ENCODE data around the gene KRT31. TPM values are rescaled to one million over a fixed set of nuclear protein-coding genes. Genes with fewer than 3 reads are reported as not detected.
A peak's percentile ranks its signal among the peaks of the same experiment; 100 is the strongest.

KRT31 gene
- total RNA-seq, 1 experiment from 2014 or later, result not detected

DNA sequence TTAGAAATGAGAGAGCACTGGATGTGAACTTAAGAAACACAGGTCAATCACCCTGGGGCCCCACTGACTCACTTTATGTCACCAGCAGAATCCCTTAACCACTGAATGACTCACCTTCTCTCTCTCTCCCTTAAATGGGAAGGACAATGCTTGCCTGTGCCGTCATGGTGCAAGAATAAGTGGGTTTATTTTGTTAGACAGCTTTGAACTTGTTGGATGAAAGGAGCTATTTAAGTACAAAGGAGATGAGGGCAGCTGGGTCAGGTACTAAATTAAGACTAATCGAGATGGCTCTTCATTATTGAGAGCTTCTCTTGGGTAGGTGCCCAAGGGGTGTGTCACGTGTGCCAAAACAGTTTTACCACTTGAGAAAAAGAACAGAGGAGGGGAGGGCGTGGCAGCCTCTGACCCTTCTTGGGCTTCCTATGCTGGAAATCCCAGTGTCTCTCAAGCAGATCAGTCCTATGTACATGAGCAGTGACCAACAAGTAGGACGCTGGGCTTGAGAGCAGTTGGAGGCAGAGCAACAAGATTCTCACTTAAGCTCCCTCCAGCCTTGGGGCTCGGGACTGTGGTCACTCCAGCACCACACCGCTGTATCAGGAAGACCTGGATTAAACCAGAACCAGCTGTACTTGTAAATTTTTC lies 6.7 kb upstream of the KRT31 start (continued):
- TF ChIP-seq, protein P1, sequence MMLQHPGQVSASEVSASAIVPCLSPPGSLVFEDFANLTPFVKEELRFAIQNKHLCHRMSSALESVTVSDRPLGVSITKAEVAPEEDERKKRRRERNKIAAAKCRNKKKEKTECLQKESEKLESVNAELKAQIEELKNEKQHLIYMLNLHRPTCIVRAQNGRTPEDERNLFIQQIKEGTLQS (IDR thresholded peaks at IDR 0.05), result no peak; the same call in 1 of the 2 replicates
- TF ChIP-seq RAD21 (IDR thresholded peaks at IDR 0.05; ENCODE audit: low read depth) (peak; percentile 56), POLR2A (IDR thresholded peaks at IDR 0.05; ENCODE audit: borderline replicate concordance, extremely low read depth, insufficient read depth, insufficient read length) (no peak), EGR1 (IDR thresholded peaks at IDR 0.05; ENCODE audit: low read depth) (peak; percentile 70)

DNA sequence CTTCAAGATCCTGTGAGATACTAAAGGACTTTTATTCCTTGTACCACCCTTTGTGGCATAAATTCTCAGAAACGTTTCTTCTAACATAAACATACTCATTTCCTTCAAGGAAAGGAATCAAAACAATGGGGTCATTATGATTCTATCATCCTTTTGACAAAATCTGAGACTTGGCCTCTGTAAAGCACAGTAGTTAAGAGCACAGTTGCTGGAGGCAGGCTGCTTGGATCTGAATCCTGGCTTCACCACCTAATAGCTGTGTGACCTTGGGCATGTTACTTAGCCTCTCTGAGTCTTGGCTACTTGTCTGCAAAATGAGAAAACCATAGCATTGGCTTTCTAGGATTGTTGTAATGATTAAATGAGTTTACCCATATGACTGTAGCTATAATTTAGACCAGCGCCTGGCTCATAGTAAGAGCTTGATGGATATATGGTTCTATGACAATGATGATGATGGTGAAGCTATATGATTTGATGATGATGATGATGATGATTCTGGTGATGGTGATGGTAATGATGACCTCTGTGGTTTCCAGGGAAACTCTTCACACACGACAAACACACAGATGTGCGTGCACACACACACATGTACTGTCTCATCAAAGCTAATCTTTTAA lies 6.1 kb upstream of the KRT31 start:
- H2AFZ ChIP-seq (ENCODE audit: low read depth, low read length, poor library complexity, severe bottlenecking), result no peak overlapping the region
- no peaks in the 10 kb centered on the region for H3K9me2 ChIP-seq (ENCODE audit: insufficient read depth)
- intact Hi-C loops (cut with micrococcal nuclease), result loop anchor here (1.0 to 10.0 kb wide), 4 partner anchors 145 to 599 kb away; no protein-coding TSS in a partner anchor
- H3K9me3 ChIP-seq (ENCODE audit: control insufficient read depth in 1 of 2, insufficient read depth in 1 of 2, low read depth in 1 of 2, low read length in 2 of 2), result peaks cover 0 to 3% of the 10 kb centered on the region in 2 experiments; a peak in 1 of 4 replicates
- peaks cover 43 to 73% of the 10 kb centered on the region in 2 experiments for H3K4me1 ChIP-seq (ENCODE audit: control insufficient read depth in 1 of 2, insufficient read depth in 2 of 2, low read length in 2 of 2)
- POLR2A ChIA-PET, result interaction anchor here (0.9 to 1.9 kb wide), 6 partner anchors 14 to 146 kb away, joined by 3 to 5 read pairs (median 4); partner anchors contain the start of gene KRT19
- peak overlapping the region; percentile 60 for H3K4me2 ChIP-seq (ENCODE audit: low read length)
- no peaks in the 10 kb centered on the region for H3K27me3 ChIP-seq (ENCODE audit: insufficient read depth, low read length)
- DNase-seq (ENCODE audit: low read depth, low spot score) (peak; percentile 16), ATAC-seq (peak; percentile 7; the same call in 1 of the 2 replicates)
- H3K27ac ChIP-seq (ENCODE audit: low read depth, low read length), result peak overlapping the region; percentile 60
- H3K9ac ChIP-seq (ENCODE audit: low read length), result peak overlapping the region; percentile 37
- no peaks in the 10 kb centered on the region for H3K79me2 ChIP-seq (ENCODE audit: insufficient read depth, low read length)
- no peak overlapping the region for H3K4me3 ChIP-seq (replicated peaks in 1 of 2; ENCODE audit: low read depth in 1 of 2, low read length in 2 of 2)
- RAD21 ChIA-PET (ENCODE audit: low non-redundant PET in 1 of 2, low total read pairs in 2 of 2, uncharacterized antibody in 2 of 2, unreplicated experiment in 2 of 2), result interaction anchor here (1.0 to 2.3 kb wide), 7 partner anchors 92 to 494 kb away, joined by 3 to 7 read pairs (median 5); no protein-coding TSS in a partner anchor
- no peaks in the 10 kb centered on the region for H4K20me1 ChIP-seq (ENCODE audit: insufficient read depth)
- peaks cover 0 to 4% of the 10 kb centered on the region in 2 experiments; a peak in 1 of 4 replicates for H3K36me3 ChIP-seq (ENCODE audit: control insufficient read depth in 1 of 2, insufficient read depth in 2 of 2, low read length in 2 of 2)
- BruUV-seq (replicated peaks), result no TSS peak
- CTCF ChIA-PET, result interaction anchor here (1.1 to 2.9 kb wide), 5 partner anchors 14 to 259 kb away, joined by 3 to 16 read pairs (median 7); no protein-coding TSS in a partner anchor
- no peak for TF ChIP-seq TCF7L2 (IDR thresholded peaks at IDR 0.05; ENCODE audit: borderline replicate concordance, extremely low read depth, insufficient read depth, insufficient read length)
- no peak for TF ChIP-seq YY1 (IDR thresholded peaks at IDR 0.05; ENCODE audit: extremely low read depth, insufficient replicate concordance, low read depth, low read length)
- TF ChIP-seq POLR2AphosphoS5 (IDR thresholded peaks at IDR 0.05; ENCODE audit: low read depth, low read length), result no peak
- TF ChIP-seq, protein P2, sequence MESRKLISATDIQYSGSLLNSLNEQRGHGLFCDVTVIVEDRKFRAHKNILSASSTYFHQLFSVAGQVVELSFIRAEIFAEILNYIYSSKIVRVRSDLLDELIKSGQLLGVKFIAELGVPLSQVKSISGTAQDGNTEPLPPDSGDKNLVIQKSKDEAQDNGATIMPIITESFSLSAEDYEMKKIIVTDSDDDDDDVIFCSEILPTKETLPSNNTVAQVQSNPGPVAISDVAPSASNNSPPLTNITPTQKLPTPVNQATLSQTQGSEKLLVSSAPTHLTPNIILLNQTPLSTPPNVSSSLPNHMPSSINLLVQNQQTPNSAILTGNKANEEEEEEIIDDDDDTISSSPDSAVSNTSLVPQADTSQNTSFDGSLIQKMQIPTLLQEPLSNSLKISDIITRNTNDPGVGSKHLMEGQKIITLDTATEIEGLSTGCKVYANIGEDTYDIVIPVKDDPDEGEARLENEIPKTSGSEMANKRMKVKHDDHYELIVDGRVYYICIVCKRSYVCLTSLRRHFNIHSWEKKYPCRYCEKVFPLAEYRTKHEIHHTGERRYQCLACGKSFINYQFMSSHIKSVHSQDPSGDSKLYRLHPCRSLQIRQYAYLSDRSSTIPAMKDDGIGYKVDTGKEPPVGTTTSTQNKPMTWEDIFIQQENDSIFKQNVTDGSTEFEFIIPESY (IDR thresholded peaks at IDR 0.05; ENCODE audit: extremely low read depth, insufficient replicate concordance, low read length), result no peak
- no peak for TF ChIP-seq ZNF274 (IDR thresholded peaks at IDR 0.05; ENCODE audit: low read depth, low read length)
- TF ChIP-seq EZH2phosphoT487 (IDR thresholded peaks at IDR 0.05; ENCODE audit: borderline replicate concordance), result no peak
- TF ChIP-seq EGR1 (IDR thresholded peaks at IDR 0.05; ENCODE audit: low read depth), result no peak
- TF ChIP-seq, protein P3, sequence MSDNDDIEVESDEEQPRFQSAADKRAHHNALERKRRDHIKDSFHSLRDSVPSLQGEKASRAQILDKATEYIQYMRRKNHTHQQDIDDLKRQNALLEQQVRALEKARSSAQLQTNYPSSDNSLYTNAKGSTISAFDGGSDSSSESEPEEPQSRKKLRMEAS (IDR thresholded peaks at IDR 0.05), result no peak
- TF ChIP-seq, protein P4, sequence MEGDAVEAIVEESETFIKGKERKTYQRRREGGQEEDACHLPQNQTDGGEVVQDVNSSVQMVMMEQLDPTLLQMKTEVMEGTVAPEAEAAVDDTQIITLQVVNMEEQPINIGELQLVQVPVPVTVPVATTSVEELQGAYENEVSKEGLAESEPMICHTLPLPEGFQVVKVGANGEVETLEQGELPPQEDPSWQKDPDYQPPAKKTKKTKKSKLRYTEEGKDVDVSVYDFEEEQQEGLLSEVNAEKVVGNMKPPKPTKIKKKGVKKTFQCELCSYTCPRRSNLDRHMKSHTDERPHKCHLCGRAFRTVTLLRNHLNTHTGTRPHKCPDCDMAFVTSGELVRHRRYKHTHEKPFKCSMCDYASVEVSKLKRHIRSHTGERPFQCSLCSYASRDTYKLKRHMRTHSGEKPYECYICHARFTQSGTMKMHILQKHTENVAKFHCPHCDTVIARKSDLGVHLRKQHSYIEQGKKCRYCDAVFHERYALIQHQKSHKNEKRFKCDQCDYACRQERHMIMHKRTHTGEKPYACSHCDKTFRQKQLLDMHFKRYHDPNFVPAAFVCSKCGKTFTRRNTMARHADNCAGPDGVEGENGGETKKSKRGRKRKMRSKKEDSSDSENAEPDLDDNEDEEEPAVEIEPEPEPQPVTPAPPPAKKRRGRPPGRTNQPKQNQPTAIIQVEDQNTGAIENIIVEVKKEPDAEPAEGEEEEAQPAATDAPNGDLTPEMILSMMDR (IDR thresholded peaks at IDR 0.05 in 2 of 3, conservative IDR thresholded peaks at IDR 0.05 in 1 of 3; ENCODE audit: borderline replicate concordance in 1 of 3, insufficient read depth in 1 of 3, low read depth in 2 of 3, low read length in 2 of 3), result no peak
- no peak for TF ChIP-seq RAD21 (IDR thresholded peaks at IDR 0.05; ENCODE audit: low read depth)
- no peak for TF ChIP-seq SRF (IDR thresholded peaks at IDR 0.05; ENCODE audit: low read depth)
- TF ChIP-seq, protein P1 (IDR thresholded peaks at IDR 0.05), result no peak
- no peak for TF ChIP-seq SIN3A (IDR thresholded peaks at IDR 0.05; ENCODE audit: low read depth)
- no peak for TF ChIP-seq ELF1 (IDR thresholded peaks at IDR 0.05; ENCODE audit: borderline replicate concordance, low read depth)
- TF ChIP-seq CEBPB (IDR thresholded peaks at IDR 0.05; ENCODE audit: low read depth), result no peak
- TF ChIP-seq POLR2A (IDR thresholded peaks at IDR 0.05; ENCODE audit: borderline replicate concordance, extremely low read depth, insufficient read depth, insufficient read length), result no peak
- no peak for TF ChIP-seq SP1 (IDR thresholded peaks at IDR 0.05; ENCODE audit: low read depth)
- TF ChIP-seq CBX3 (IDR thresholded peaks at IDR 0.05; ENCODE audit: low read depth), result no peak

All from HCT116 (cell line).